ENCODE measurements around the gene SNX8.

DNA sequence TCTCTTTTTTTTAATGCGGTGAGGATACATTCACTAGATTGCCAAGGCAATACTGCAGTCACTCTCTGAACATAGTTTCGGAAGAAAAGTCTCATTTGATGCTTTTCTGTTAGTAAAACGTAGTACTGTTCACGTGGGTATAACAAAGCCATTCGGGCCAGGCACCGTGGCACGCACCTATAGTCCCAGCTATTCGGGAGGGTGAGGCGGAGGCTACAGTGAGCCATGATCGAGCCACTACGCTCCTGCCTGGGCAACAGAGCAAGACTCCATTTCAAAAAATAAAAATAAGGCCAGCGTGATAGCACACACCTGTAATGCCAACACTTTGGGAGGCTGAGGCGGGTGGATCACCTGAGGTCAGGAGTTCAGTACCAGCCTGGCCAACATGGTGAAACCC is 24.6 kb downstream of the SNX8 start:
- no peak for TF ChIP-seq TGIF2 (CRISPR knock-in tag; IDR thresholded peaks at IDR 0.05)
- TF ChIP-seq, protein P1, sequence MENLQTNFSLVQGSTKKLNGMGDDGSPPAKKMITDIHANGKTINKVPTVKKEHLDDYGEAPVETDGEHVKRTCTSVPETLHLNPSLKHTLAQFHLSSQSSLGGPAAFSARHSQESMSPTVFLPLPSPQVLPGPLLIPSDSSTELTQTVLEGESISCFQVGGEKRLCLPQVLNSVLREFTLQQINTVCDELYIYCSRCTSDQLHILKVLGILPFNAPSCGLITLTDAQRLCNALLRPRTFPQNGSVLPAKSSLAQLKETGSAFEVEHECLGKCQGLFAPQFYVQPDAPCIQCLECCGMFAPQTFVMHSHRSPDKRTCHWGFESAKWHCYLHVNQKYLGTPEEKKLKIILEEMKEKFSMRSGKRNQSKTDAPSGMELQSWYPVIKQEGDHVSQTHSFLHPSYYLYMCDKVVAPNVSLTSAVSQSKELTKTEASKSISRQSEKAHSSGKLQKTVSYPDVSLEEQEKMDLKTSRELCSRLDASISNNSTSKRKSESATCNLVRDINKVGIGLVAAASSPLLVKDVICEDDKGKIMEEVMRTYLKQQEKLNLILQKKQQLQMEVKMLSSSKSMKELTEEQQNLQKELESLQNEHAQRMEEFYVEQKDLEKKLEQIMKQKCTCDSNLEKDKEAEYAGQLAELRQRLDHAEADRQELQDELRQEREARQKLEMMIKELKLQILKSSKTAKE (CRISPR knock-in tag; IDR thresholded peaks at IDR 0.05; ENCODE audit: borderline replicate concordance): no peak
- no peak for TF ChIP-seq CHD2 (IDR thresholded peaks at IDR 0.05; ENCODE audit: low read depth, low read length)
- TF ChIP-seq MAF1 (CRISPR knock-in tag; IDR thresholded peaks at IDR 0.05; ENCODE audit: borderline replicate concordance): no peak
- no peak for TF ChIP-seq KDM2A (CRISPR knock-in tag; IDR thresholded peaks at IDR 0.05; ENCODE audit: borderline replicate concordance, low read depth)
- TF ChIP-seq KAT8 (CRISPR knock-in tag; IDR thresholded peaks at IDR 0.05): no peak

Measured in HepG2 (cell line).